ENCODE data around the gene MFSD6.

MFSD6 gene

GRCh38 chr2:190532581-190532980 is 124.4 kb downstream of the MFSD6 start:
- DNase-seq (ENCODE audit: low spot score) = no peak

- DNase-seq (ENCODE audit: low spot score) = no peak
Observed at GRCh38 chr2:190533175-190533967, 125.2 kb downstream of the MFSD6 start.

- DNase-seq (ENCODE audit: low spot score) = no peak
Observed at GRCh38 chr2:190533968-190534309, 125.8 kb downstream of the MFSD6 start.

GRCh38 chr2:190534310-190535120 is 126.4 kb downstream of the MFSD6 start, which contains the start of gene NEMP2:
TSS of gene NEMP2 (minus strand) at chr2:190534722. CDS start at chr2:190534655, 67 bp downstream.
- peak; percentile 92 for DNase-seq (ENCODE audit: low spot score)

- no peak for DNase-seq (ENCODE audit: low spot score)
Observed at GRCh38 chr2:190535121-190535439, 126.9 kb downstream of the MFSD6 start.

- DNase-seq (ENCODE audit: low spot score) = no peak
Observed at GRCh38 chr2:190535586-190535985, 127.4 kb downstream of the MFSD6 start.

GRCh38 chr2:190537765-190538164 is 129.6 kb downstream of the MFSD6 start:
- no peak for DNase-seq (ENCODE audit: low spot score)

- DNase-seq (ENCODE audit: low spot score) = no peak
Observed at GRCh38 chr2:190538201-190538600, 130.0 kb downstream of the MFSD6 start.

GRCh38 chr2:190540048-190540447 is 131.9 kb downstream of the MFSD6 start:
- DNase-seq (ENCODE audit: low spot score) = no peak

GRCh38 chr2:190545093-190545492 is 136.9 kb downstream of the MFSD6 start:
- DNase-seq (ENCODE audit: low spot score) = no peak

GRCh38 chr2:190545555-190546385 is 137.6 kb downstream of the MFSD6 start:
- no peak for DNase-seq (ENCODE audit: low spot score)

GRCh38 chr2:190546734-190547133 is 138.6 kb downstream of the MFSD6 start:
- no peak for DNase-seq (ENCODE audit: low spot score)

GRCh38 chr2:190547886-190548285 is 139.7 kb downstream of the MFSD6 start:
- no peak for DNase-seq (ENCODE audit: low spot score)

- DNase-seq (ENCODE audit: low spot score) = no peak
Observed at GRCh38 chr2:190550137-190550536, 142.0 kb downstream of the MFSD6 start.

Measured in AG20443 (cell line).